Raji (cell line): ENCODE results near the gene ATG4D.

Experiments used
- POLR2A ChIP-seq: IDR thresholded peaks from 2 replicates; pipeline ENCODE4 v1.6.1; 2011; ENCODE audit warnings: low read depth, low read length, control low read depth; ENCODE audit not compliant: insufficient read depth

The ATG4D gene

DNA sequence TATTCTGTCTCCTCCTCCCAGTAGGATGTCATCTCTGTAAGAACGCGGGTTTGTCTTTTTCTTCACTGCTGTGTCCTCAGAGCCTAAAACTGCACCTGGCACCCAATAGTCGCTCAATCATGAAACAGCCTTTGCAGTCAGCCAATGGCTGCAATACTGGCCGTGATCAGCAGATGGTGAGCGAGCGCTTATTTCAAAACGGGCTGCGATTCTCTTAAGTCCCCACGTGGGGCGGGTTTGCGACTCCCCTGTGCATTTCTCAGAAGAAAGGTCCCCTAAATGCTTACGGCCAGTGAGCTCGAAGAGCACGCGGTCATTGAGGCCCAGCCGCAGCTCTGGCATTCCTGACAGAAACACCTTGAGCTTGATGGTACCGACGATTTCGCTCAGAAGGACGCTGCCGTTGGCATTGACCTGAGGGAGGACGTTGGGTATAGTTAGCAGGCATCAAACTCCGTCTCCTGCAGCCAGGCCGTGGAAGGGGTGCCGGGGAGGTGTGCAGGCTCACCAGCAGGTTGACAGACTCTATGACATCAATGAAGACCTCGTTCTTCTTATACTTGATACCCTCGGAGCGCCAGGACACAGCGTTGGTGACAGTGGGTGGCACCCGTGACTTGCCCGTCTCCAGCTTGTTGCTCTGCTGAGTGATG, 37.4 kb downstream of the ATG4D start:
- peak; percentile 36; the same call in 1 of the 2 replicates for TF ChIP-seq POLR2A

DNA sequence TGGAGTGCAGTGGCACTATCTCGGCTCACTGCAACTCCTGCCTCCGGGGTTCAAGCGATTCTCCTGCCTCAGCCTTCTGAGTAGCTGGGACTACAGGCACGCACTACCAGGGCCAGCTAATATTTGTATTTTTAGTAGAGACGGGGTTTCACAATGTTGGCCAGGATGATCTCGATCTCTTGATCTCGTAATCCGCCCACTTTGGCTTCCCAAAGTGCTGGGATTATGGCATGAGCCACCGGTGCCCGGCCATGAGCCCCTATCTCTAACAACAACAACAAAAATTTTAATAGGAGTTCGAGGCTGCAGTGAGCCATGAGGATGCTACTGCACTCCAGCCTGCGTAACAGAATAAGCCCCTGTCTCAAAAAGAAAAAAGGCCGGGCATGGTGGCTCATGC, 38.4 kb downstream of the ATG4D start:
- no peak for TF ChIP-seq POLR2A

DNA sequence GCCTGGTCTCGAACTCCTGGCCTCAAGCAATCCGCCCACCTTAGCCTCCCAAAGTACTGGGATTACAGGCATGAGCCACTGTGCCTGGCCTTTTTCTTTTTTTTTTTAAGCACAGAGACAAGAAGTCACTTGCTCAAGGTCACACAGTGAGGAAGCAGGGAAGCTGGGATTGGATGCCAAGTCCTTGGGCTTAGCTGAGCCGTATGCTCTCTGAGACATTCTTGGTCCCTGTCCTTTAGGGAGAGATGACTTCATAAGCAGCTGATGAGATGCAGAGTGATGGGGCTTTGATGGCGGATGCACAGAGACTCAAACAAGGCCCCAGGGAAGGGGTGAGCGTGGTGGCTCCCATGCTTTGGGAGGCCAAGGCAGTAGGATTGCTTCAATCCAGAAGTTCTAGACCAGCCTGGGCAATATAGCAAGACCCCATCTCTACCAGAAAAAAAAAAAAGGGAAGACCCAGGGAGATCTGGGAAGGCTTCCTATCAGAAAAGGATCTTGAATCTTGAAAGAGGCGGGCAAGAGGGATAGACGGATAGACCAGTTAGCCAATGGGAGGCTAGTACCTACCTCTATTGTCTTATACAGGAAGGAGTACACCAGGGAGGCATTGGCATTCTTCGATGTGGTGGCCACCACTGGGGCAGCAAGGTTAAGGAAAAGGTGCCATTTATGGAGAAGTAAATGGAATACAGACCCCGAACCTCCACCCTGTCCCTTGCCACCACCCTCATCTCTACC, 39.5 kb downstream of the ATG4D start:
- TF ChIP-seq POLR2A, result no peak

DNA sequence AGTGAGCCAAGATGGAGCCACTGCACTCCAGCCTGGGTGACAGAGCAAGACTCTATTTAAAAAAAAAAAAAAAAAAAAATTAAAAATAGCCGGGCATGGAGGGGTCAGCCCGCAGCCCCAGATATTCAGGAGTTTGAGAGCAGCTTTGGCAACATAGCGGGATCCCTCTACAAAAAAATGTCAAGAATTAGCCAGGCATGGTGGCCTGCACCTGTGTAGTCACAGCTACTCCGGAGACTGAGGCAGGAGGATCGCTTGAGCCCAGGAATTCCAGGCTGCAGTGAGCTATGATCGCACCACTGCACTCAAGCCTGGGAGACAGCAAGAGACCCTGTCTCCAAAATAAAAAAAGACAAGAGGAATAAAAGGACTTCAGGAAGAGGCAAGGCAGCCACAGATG, 42.7 kb downstream of the ATG4D start:
- TF ChIP-seq POLR2A, result no peak

DNA sequence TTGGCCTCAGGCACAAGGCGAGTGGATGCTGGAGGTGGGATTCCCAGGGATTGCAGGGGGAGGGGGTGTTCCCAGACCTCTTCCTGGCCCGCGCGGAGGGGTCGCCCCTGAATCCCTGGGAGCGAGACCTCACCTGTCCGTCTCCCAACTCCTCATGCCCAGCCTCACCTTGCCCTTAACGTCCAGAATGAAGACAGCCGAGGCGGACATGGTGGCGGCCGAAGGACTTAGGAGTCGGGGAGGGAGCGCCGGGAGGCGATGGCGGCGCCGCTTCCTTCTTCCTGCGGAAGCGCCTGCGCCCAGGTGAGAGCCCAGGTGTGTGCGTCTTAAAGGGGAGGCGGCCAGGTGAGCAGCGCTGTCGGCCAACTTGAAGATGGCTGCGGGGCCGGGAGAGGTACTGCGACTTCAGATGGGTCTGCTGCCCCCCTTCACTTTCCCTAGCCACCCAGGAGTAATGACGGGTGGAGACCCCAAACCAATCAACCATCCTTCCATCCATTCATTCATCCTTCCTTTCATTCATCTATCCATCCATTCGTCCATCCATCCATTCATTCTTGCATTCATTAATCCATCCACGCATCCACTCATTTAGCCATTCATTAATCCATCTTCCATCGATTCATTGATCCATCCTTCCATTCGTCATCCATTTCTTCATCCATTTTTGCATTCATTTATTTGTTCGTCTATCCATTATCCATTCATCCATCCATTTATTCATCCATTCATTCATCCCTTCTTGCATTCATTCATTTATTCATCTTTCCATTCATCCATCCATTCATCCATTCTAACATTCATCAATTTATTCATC, 43.5 kb downstream of the ATG4D start, which contains the start of gene AP1M2:
Gene AP1M2 (minus strand): TSS at position 291 of the 817 bp plus-strand sequence. CDS start 81 bp downstream, at position 210.
- TF ChIP-seq POLR2A, result no peak

DNA sequence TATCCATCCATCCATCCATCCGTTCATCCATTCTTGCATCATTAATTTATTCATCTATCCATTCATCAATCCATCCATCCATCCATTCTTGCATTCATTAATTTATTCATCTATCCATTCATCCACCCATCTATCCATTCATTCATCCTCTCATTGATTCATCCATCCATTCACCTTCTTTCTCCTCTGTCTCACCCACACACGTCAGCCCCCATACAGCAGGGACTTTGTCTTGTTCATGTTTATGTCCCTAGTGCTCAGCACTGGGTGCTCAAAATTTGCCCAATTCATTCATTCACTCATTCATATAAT, 44.1 kb downstream of the ATG4D start:
- TF ChIP-seq POLR2A, result no peak

DNA sequence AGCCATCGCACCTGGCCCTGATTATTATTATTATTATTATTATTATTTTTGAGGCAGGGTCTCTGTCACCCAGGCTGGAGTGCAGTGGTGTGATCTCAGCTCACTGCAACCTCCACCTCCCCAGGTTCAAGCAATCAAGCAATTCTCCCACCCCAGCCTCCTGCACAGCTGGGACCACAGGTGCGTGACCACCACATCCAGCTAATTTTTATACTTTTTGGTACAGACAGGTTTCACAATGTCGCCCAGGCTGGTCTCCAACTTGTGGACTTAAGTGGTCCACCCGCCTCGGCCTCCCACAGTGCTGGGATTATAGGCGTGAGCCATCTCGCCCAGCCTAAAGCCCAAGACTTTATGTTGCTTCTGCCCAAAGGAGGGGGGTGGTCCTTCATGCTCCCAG, 49.4 kb downstream of the ATG4D start:
- no peak for TF ChIP-seq POLR2A

DNA sequence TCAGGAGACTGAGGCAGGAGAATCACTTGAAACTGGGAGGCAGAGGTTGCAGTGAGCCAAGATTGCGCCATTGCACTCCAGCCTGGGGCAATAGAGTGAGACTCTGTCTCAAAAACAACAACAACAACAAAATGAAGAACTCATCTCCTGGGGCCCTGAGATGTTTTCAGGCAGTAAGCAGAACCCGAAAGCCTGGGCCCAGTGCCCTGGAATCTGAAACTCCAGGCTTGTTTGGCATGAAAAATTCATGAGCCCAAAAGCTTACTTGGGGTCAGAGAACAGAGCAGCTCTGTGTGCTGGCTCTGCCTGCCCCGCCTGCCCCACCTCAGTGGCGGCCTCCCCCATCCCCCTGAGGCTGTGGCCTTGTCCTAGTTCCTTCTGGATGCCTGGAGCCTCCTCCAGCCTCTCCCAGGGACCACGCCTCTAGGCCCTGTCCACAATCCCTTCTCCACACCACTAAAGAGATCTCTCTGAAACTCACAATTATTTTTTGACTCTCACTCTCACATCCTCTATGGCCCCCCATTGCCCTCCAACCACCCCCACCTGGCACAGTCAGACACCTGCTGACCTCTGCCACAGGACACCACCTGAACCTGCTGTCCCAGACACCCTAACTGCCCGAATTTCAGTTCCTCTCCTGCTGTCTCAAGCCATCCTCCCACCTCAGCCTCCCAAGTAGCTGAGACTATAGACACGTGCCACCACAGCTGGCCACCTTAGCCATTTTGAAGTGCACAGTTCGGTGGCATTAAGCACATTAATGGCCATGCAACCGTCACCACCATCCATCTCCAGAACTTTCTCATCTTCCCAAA, 50.3 kb downstream of the ATG4D start:
- no peak for TF ChIP-seq POLR2A

DNA sequence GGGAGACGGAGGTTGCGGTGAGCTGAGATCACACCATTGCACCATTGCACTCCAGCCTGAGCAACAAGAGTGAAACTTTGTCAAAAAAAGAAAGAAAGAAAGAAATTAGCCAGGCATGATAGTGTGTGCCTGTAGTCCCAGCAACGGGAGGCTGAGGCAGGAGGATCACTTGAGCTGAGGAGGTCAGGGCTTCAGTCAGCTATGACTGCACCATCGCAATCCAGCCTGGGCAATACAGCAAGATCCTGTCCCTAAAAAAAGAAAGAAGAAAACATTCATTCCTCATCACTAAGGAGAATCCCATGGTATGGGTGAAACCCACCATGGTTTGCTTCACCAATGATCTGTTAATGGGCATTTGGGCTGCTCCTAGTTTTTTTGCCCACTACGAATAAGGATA, 56.4 kb downstream of the ATG4D start:
- TF ChIP-seq POLR2A, result no peak

DNA sequence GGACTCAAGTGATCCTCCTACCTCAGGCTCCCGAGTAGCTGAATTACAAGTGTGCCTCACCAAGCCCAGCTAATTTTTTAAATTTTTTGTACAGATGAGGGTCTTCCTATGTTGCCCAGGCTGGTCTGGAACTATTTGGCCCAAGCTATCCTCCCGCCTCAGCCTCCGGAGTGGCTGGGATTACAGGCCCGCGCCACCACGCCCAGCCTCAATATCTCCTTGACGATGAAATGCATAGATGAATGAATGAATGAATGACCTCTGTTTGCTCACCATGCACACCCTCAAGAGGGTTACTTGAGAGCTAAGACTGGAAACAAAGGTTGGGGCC, 58.3 kb downstream of the ATG4D start:
- no peak for TF ChIP-seq POLR2A

DNA sequence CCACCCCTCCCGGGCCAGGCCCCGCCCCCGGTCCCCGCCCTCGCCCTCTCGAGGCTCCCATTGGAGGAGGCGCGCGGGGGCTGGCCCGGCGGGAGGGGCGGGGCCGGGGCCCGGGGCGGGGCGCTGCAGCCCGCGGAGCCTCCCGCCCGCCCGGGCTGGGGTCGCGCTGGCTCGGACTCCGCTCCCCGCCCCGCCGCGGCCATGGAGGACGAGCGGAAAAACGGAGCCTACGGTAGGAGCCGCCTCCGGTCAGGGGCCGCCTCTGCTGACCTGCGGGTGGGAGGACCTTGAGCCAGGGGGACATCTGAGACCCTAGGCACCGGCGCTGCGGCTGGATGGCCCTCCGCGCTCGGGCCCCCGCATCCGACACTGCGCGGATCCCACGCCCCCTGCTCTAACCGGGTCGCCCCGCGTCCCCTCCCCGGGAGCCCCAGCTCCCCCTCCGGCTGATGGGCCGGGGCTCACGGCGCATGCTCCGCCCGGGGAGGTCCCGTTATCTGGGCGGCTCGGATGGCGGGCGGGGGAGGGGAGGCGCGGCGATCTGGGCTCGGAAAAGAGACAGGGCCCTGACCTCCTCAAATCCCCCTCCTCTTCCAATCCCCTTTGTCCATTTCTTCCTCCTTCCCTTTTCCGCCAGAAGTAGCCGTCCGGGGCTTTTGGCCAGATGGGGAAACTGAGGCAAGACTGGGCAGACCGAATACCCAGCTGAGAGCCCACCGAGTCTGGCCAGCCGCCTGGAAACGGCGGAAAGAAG, 58.8 kb downstream of the ATG4D start:
- TF ChIP-seq POLR2A, result peak; percentile 84
